H9 (cell line): ENCODE results near the gene PEX19. TPM values are rescaled to one million over a fixed set of nuclear protein-coding genes. Genes with fewer than 3 reads are reported as not detected.
A peak's percentile ranks its signal among the peaks of the same experiment; 100 is the strongest.

Source experiments
- DNase-seq: peaks from one replicate; pipeline ENCODE4 v3.0.0-alpha.2; 2017
- H2AFZ ChIP-seq: one replicate; pipeline ENCODE4 v1.6.1; 2013; ENCODE audit warnings: mild to moderate bottlenecking, low read length, control low read depth, moderate library complexity
- H2AK5ac ChIP-seq: 2 replicates; pipeline ENCODE4 v1.6.1; 2013; ENCODE audit warnings: low read length, control low read depth, mixed read lengths; ENCODE audit not compliant: insufficient read length
- H2BK120ac ChIP-seq: one replicate; pipeline ENCODE4 v1.6.1; 2013; ENCODE audit warnings: low read depth, mild to moderate bottlenecking, low read length, control low read depth, inconsistent platforms; ENCODE audit not compliant: poor library complexity, severe bottlenecking
- H2BK12ac ChIP-seq: 2 replicates; pipeline ENCODE4 v1.6.1; 2013; ENCODE audit warnings: low read length, control low read depth, mixed read lengths, low read depth; ENCODE audit not compliant: insufficient read length
- H2BK15ac ChIP-seq: 2 replicates; pipeline ENCODE4 v1.6.1; 2013; ENCODE audit warnings: low read depth, low read length, control low read depth
- H2BK20ac ChIP-seq: one replicate; pipeline ENCODE4 v1.6.1; 2013; ENCODE audit warnings: low read depth, mild to moderate bottlenecking, low read length, control low read depth, inconsistent platforms; ENCODE audit not compliant: poor library complexity, severe bottlenecking
- H2BK5ac ChIP-seq: 2 replicates; pipeline ENCODE4 v1.6.1; 2013; ENCODE audit warnings: low read length, control low read depth, mixed read lengths; ENCODE audit not compliant: insufficient read length
- H3K14ac ChIP-seq: 2 replicates; pipeline ENCODE4 v1.6.1; 2013; ENCODE audit warnings: low read length, control low read depth; ENCODE audit not compliant: insufficient read depth
- H3K18ac ChIP-seq: 2 replicates; pipeline ENCODE4 v1.6.1; 2013; ENCODE audit warnings: low read depth, mild to moderate bottlenecking, mixed read lengths, low read length, control low read depth; ENCODE audit not compliant: insufficient read length
- H3K23ac ChIP-seq: 2 replicates; pipeline ENCODE4 v1.6.1; 2013; ENCODE audit warnings: low read length, control low read depth, mixed read lengths, low read depth; ENCODE audit not compliant: insufficient read length
- H3K23me2 ChIP-seq: 2 replicates; pipeline ENCODE4 v1.6.1; 2013; ENCODE audit warnings: low read depth, mild to moderate bottlenecking, mixed read lengths, low read length, control low read depth; ENCODE audit not compliant: insufficient read length, poor library complexity, severe bottlenecking
- H3K27ac ChIP-seq: 2 replicates; pipeline ENCODE4 v1.5.1; 2013; ENCODE audit warnings: low read length, control low read depth, mixed read lengths, low read depth; ENCODE audit not compliant: insufficient read length
- H3K27me3 ChIP-seq: 2 replicates; pipeline ENCODE4 v1.6.1; 2013; ENCODE audit warnings: low read length, control low read depth, inconsistent platforms; ENCODE audit not compliant: insufficient read depth
- H3K4ac ChIP-seq: 2 replicates; pipeline ENCODE4 v1.6.1; 2013; ENCODE audit warnings: low read depth, mild to moderate bottlenecking, control low read depth, inconsistent platforms, low read length, moderate library complexity
- H3K4me1 ChIP-seq: 2 replicates; pipeline ENCODE4 v1.6.1; 2013; ENCODE audit warnings: low read length, control low read depth, inconsistent platforms; ENCODE audit not compliant: insufficient read depth
- H3K4me2 ChIP-seq: 2 replicates; pipeline ENCODE4 v1.6.1; 2013; ENCODE audit warnings: low read length, control low read depth, mixed read lengths; ENCODE audit not compliant: insufficient read length, insufficient read depth
- H3K56ac ChIP-seq: 2 replicates; pipeline ENCODE4 v1.6.1; 2013; ENCODE audit warnings: low read depth, mild to moderate bottlenecking, mixed read lengths, low read length, control low read depth; ENCODE audit not compliant: insufficient read length
- H3K79me1 ChIP-seq: 2 replicates; pipeline ENCODE4 v1.6.1; 2013; ENCODE audit warnings: low read depth, mild to moderate bottlenecking, moderate library complexity, low read length, control low read depth, inconsistent platforms; ENCODE audit not compliant: insufficient read depth, poor library complexity, severe bottlenecking
- H3K79me2 ChIP-seq: 2 replicates; pipeline ENCODE4 v1.6.1; 2013; ENCODE audit warnings: low read length, control low read depth, inconsistent platforms; ENCODE audit not compliant: insufficient read depth
- H3K9ac ChIP-seq: 2 replicates; pipeline ENCODE4 v1.6.1; 2013; ENCODE audit warnings: low read length, control low read depth, mixed read lengths; ENCODE audit not compliant: insufficient read length; ENCODE audit errors: extremely low read depth
- H3K9me3 ChIP-seq: one replicate; pipeline ENCODE4 v1.6.1; 2013; ENCODE audit warnings: low read depth, low read length, inconsistent platforms; ENCODE audit not compliant: control insufficient read depth
- H3T11ph ChIP-seq: one replicate; pipeline ENCODE4 v1.6.1; 2013; ENCODE audit warnings: mild to moderate bottlenecking, low read length, control low read depth, inconsistent platforms
- H4K20me1 ChIP-seq: one replicate; pipeline ENCODE4 v1.6.1; 2013; ENCODE audit not compliant: control insufficient read depth, insufficient read length, insufficient read depth
- H4K5ac ChIP-seq: 2 replicates; pipeline ENCODE4 v1.6.1; 2013; ENCODE audit warnings: low read depth, mild to moderate bottlenecking, mixed read lengths, low read length, control low read depth; ENCODE audit not compliant: insufficient read length
- H4K8ac ChIP-seq: replicated peaks from 2 replicates; pipeline ENCODE4 v1.6.1; 2013; ENCODE audit warnings: low read length, control low read depth, mixed read lengths, low read depth; ENCODE audit not compliant: insufficient read length
- H4K91ac ChIP-seq: 2 replicates; pipeline ENCODE4 v1.6.1; 2013; ENCODE audit warnings: low read depth, mild to moderate bottlenecking, moderate library complexity, mixed read lengths, low read length, control low read depth; ENCODE audit not compliant: insufficient read length
- H3K27ac Mint-ChIP-seq, 3 experiments: 2 replicates in 2 of 3; 3 replicates in 1 of 3; pipeline ENCODE4 v1.8.0; 2020 to 2021; ENCODE audit warnings: mixed read lengths in 3 of 3, mild to moderate bottlenecking in 1 of 3, moderate library complexity in 1 of 3
- H3K27me3 Mint-ChIP-seq: 2 replicates; pipeline ENCODE4 v1.8.0; 2021; ENCODE audit warnings: low read depth, mild to moderate bottlenecking, moderate library complexity, mixed read lengths
- H3K36me3 Mint-ChIP-seq, 3 experiments: 2 replicates in 2 of 3; 3 replicates in 1 of 3; pipeline ENCODE4 v1.8.0; 2020 to 2021; ENCODE audit warnings: low read depth in 3 of 3, mixed read lengths in 3 of 3; ENCODE audit not compliant: insufficient read depth in 1 of 3
- H3K4me1 Mint-ChIP-seq, 2 experiments: 2 replicates each; pipeline ENCODE4 v1.8.0; 2020; ENCODE audit warnings: mixed read lengths in 2 of 2
- H3K4me3 Mint-ChIP-seq, 2 experiments: 2 replicates in 1 of 2; 3 replicates in 1 of 2; pipeline ENCODE4 v1.8.0; 2020 to 2021; ENCODE audit warnings: mild to moderate bottlenecking in 2 of 2, mixed read lengths in 2 of 2, moderate library complexity in 1 of 2
- H3K9me3 Mint-ChIP-seq, 2 experiments: 2 replicates in 1 of 2; 3 replicates in 1 of 2; pipeline ENCODE4 v1.8.0; 2020; ENCODE audit warnings: mild to moderate bottlenecking in 2 of 2, mixed read lengths in 2 of 2, moderate library complexity in 1 of 2
- CTCF ChIP-seq: fragments of 200-600 bp; sonication (generic); conservative IDR thresholded peaks from 3 replicates; pipeline ENCODE4 v1.8.0; 2021; ENCODE audit warnings: antibody characterized with exemption, mild to moderate bottlenecking
- WGBS: extraction: QIAGEN DNeasy Blood & Tissue Kit; methylation state at CpG from one replicate; pipeline ENCODE4 v1.1.7; 2013; ENCODE audit warnings: missing lambda C conversion rate, low lambda C conversion rate, mixed read lengths; ENCODE audit not compliant: insufficient read length; ENCODE audit errors: extremely low coverage; 5-methylcytosine and 5-hydroxymethylcytosine counted together
- total RNA-seq: library from RNA; stranded (reverse); gene quantifications from 2 replicates; pipeline ENCODE4 v1.2.1, GENCODE V29; 2021

Gene PEX19
- total RNA-seq, 1 experiment from 2014 or later = 92.7 TPM

DNA sequence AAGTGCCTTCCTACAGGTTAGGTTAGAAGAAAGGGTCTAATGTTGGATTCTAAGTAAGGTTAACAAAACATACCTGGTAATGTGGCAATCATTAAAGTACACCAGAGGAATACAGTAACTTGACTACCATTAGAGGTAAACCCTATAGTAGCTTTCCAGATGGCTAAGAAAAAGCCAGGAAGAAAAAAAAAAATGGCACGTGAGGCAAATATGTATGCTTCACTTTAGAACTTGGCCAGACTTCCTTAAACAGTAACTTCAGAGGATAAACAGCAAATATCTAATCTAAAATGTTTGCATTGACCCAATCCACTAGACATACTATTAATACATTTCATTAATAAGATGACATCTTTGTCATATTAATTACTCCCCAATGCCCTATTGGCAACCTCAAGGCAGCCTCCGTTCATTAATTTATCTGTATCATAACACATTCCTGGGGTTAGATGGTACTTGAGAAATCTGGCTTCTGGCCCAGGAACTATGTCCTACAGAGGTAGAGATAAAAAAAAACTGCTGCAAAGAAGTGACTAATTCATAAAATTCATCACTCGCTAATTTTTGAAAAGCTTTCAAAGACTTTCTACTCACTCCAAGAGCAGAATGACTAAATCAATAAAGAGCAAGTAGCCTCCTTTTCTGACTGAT, 28.4 kb downstream of the PEX19 start:
- H2BK20ac ChIP-seq = no peak overlapping the region

More for the DNA sequence above, 28.4 kb downstream of the PEX19 start:
- H2BK5ac ChIP-seq = no peak overlapping the region
- Mint-ChIP-seq H3K9me3 (no peaks in the 10 kb centered on the region), H3K36me3 (peaks cover 9 to 36% (median 21%) of the 10 kb centered on the region in 3 experiments), H3K27ac (0 out of 7 replicates have a peak overlapping the region, but pooled peaks of 1 of the 3 experiments have one; percentile 32), H3K4me1 (peaks cover 29 to 34% of the 10 kb centered on the region in 2 experiments), H3K4me3 (no peak overlapping the region), H3K27me3 (no peaks in the 10 kb centered on the region)
- H3K9ac ChIP-seq = no peak overlapping the region
- H3K23me2 ChIP-seq = no peaks in the 10 kb centered on the region
- no peak overlapping the region for H3K27ac ChIP-seq
- peaks cover 6% of the 10 kb centered on the region for H3K79me2 ChIP-seq
- no peaks in the 10 kb centered on the region for H3K27me3 ChIP-seq
- TF ChIP-seq CTCF = no peak
- no peak for DNase-seq
- no peak overlapping the region for H3K4ac ChIP-seq
- H3K18ac ChIP-seq = no peak overlapping the region
- no peak overlapping the region for H2AFZ ChIP-seq
- H3K79me1 ChIP-seq = peaks cover 2% of the 10 kb centered on the region
- H2BK12ac ChIP-seq = no peak overlapping the region
- 0 out of 2 replicates have a peak, but pooled peaks cover 2% of the 10 kb centered on the region for H3K4me1 ChIP-seq
- no peak overlapping the region for H3K56ac ChIP-seq
- no peak overlapping the region for H4K5ac ChIP-seq
- no peak overlapping the region for H3K4me2 ChIP-seq
- no peaks in the 10 kb centered on the region for H4K20me1 ChIP-seq
- no peak overlapping the region for H4K91ac ChIP-seq
- WGBS = no CpG with 5 or more reads among the region's 3 CpGs
- no peak overlapping the region for H3K23ac ChIP-seq
- no peak overlapping the region for H2AK5ac ChIP-seq
- H2BK120ac ChIP-seq = no peak overlapping the region
- no peak overlapping the region for H4K8ac ChIP-seq
- H3K9me3 ChIP-seq = no peaks in the 10 kb centered on the region
- no peak overlapping the region for H3K14ac ChIP-seq
- no peak overlapping the region for H2BK15ac ChIP-seq
- no peak overlapping the region for H3T11ph ChIP-seq
